Left lobe of liver (tissue), 2 donors: ENCODE measurements around the gene SLC2A5. TPM values are rescaled to one million over a fixed set of nuclear protein-coding genes. Genes with fewer than 3 reads are reported as not detected.
"Not testable (repeated sequence)": the region's sequence is repeated elsewhere in the genome, so short reads cannot be mapped to it uniquely, and the experiment has no call there.

Experiments used
- ATAC-seq: fragments of 200-7000 bp; cut with Tn5 transposase; one replicate; pipeline ENCODE4 v1.9.1; 2020; ENCODE audit warnings: mild to moderate bottlenecking, moderate library complexity
- DNase-seq: peaks from one replicate; pipeline ENCODE4 v3.0.0-alpha.2; 2020; ENCODE audit warnings: low spot score
- total RNA-seq: library from RNA; stranded (reverse); gene quantifications from one replicate; pipeline ENCODE4 v1.2.1, GENCODE V29; 2021
- donor health status: DM: no; HTN: no; CAD: no; lungs with moderate emphysema.
- donor health status: DM: no; HTN: yes; CAD: no.

The SLC2A5 gene
- total RNA-seq, 1 donor from 2014 or later: 0.35 TPM

DNA sequence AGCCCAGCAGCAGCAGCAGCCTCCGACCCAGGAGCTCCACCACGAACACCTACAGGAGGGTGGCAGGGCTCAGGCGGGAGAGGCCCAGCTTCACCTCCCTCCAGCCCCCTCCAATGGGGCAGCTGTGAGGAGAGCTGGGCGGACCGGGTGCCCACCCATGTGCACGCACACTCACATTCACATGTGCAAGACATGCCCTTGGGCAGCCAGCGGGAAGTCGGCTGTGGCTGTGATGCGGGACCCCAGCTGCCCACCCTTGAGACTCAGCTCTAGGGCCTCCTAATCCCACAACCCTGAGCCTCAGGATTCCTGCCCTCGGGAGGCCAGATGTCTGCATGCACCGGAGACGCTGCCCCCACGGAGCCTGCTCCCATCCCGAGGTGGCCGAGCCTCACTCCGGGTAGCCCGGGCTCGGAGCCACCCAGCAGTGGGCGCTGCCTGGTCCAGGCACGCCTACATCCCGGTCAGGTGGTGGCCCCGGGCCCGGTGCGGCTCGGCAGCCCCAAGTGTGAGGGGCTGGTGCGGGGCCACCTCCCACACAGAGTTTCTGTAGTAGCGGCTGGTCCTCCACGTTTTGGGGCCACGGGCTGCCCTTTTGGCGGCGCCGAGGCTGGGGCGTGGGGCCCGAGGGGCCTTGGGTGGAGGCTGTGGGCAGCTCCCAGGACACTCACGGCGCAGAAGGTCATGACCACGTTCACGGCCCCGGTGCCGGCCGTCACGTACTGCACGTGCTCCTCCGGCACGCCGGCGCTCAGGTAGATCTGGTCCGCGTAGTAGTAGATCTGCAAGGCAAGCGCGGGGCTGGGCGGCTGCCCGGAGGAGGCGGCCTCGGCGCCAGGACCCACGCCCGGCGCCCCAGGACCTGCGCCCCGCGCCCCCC is 30.3 kb downstream of the SLC2A5 start:
- ATAC-seq (peak; percentile 13), DNase-seq (no peak)

DNA sequence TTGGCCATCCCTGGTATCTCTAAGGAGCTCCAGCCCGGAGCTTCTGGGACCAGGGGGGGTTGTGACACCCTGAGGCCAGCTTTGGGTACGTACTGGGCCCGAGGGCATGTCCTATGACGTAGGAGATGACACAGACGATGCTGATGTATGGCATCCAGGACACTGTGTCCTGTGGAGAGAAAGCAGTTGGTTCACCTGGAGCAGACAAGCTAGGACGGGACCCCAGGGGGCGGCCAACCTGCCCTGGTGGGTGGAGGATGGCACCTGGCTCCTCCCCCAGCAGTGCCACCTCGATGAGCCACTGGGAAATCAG is 31.1 kb downstream of the SLC2A5 start:
- DNase-seq (no peak), ATAC-seq (no peak)

- no peak for ATAC-seq
These were observed 31.7 kb downstream of the SLC2A5 start for GRCh38 chr1:9037476-9038337.

GRCh38 chr1:9035226-9035625 is 34.2 kb downstream of the SLC2A5 start:
- DNase-seq: no peak
- ATAC-seq: no peak

More at GRCh38 chr1:9037476-9038337, 31.7 kb downstream of the SLC2A5 start:
- no peak for DNase-seq

DNA sequence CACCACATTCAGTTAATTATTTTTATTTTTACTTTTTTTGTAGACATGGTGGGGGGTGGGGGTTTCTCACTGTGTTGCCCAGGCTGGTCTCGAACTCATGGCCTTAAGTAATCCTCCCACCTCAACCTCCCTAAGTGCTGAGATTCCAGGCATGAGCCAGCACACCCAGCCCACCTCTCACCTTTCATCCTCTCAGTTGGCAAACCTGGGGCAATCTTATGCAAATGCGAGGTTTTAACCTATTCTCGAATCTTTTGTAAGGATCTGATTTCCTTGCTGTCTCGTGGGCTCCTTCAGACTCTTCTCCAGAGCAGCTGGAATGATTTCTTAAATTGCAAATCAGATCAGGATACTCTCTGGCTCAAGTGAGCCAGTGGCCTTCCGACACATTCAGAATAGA is 36.1 kb downstream of the SLC2A5 start:
- DNase-seq: no peak
- ATAC-seq: no peak

DNA sequence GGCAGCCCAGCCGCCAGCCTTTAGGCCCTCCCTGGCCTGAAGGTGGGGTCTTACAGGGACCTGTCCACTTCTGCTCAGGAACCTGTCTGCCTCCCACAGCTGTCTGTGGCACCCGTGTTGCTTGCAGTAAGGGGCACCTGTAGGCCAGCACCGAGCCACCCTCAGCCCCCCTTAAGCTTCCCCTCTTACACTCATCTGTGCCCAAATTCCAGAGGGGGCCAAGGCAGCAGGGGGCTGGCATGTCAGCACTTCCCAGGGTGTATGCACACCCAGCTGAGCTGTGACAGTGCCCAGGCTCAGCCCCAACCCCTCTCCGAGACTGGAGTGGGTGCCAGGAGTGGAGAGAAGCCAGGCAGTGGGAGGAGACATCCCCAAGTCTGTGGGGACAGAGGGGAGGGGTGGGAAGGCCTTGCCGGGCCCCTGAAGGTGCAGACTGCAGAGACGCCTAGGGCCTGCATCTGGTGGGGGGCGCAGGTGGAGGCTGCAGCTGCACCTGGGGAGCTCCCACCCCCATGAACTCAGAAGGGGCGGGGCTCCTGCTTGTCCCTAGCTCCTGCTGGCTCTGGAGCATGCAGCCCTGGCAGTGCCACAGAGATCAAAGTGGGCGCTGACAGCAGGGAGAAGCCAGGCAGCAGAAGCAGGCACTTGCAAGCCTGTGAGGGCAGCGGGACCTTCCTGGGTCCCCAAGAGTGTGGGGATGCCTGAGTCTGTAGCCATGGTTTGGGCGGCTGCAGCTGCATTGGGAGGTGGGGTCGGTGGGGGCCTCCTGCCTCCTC is 37.8 kb downstream of the SLC2A5 start:
- ATAC-seq (no peak), DNase-seq (no peak)

- DNase-seq, ATAC-seq: not testable (repeated sequence)
These were observed 38.4 kb downstream of the SLC2A5 start for GRCh38 chr1:9031077-9031476.

- ATAC-seq (no peak), DNase-seq (no peak)
These were observed 40.3 kb downstream of the SLC2A5 start for GRCh38 chr1:9028921-9029705.

GRCh38 chr1:9027307-9027706 is 42.1 kb downstream of the SLC2A5 start:
- no peak for ATAC-seq
- no peak for DNase-seq

- no peak for DNase-seq
- no peak for ATAC-seq
These were observed 44.0 kb downstream of the SLC2A5 start for GRCh38 chr1:9025449-9025848.

DNA sequence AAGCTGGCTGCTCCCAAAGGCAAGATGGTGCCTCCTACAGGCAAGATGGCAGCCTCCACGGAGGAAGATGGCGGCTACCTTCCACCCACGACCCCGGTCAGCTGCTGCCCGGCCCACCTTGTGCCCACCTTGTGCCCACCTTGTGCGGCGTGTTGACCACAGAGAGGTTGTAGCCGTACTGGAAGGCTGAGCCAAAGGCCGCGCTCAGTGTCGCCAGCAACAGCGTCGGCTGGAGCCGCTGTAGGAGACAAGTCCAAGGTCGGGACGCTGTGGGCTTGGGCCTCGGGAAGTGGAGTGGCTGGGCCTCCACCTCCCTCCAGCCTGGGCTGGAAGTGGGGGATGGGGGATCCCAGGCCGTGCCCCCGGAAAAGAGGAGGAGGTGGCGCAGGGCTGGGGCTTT is 44.6 kb downstream of the SLC2A5 start:
- DNase-seq (no peak), ATAC-seq (no peak)

DNA sequence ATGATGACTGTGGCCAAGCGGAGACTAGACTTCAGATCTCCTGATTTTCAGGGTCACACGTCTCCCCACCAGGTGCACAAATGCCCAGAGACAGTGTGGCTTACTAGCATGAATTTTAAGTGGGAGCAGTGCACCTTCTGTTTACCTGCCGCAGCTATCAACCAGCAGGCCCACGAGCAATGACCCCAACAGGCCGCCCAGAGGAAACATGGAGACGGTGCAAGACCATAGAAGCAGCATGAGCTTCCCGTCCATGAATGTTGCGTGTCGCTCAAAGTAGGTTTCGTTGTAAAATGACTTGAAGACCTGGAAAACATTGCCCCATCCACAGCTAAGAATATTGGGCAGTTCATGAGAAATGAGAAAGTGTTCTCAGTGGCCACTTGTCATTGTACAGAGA is 46.7 kb downstream of the SLC2A5 start:
- ATAC-seq (no peak), DNase-seq (no peak)

DNA sequence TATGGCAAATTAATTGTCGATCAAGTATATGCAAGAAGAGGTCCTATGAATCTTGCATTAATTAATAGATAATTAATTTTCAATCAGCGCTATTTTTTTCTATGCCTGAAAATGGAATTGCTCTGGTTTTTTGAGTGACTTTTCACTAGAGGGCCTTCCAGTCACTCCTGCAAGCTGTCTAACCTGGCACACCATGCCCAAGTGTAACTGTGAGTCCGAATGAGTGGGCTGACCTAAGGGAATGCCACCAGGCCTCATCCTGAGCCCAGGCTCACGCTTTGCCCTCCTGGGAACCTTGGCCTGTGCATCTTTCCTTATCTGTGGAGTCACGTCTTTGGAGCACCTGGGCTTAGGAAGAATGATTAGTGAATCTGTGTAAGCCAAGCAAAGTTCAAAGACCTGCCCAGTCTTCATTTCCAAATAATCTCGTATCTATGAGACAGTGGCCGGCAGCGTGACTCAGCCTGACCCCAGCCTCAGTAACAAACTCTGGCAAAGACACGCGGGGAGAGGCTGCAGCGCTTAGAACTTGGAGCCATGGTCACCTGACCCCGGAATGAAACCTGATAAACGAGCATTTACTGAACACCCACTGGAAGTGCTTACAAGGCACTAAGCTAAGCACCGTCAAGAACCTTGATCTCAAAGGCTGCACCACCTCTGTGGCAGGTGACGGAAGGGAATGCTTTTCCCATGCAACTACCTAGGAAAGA is 47.3 kb downstream of the SLC2A5 start:
- peak; percentile 62 for ATAC-seq
- DNase-seq: not testable (repeated sequence)

- no peak for DNase-seq
- ATAC-seq: no peak
These were observed 49.1 kb downstream of the SLC2A5 start for GRCh38 chr1:9020305-9020704.

GRCh38 chr1:9019896-9020295 is 49.5 kb downstream of the SLC2A5 start:
- no peak for ATAC-seq

GRCh38 chr1:9018333-9018732 is 51.1 kb downstream of the SLC2A5 start:
- ATAC-seq: no peak
- no peak for DNase-seq

More at GRCh38 chr1:9019896-9020295, 49.5 kb downstream of the SLC2A5 start:
- no peak for DNase-seq

- DNase-seq (no peak), ATAC-seq (no peak)
These were observed 53.0 kb downstream of the SLC2A5 start for GRCh38 chr1:9016455-9016854.

GRCh38 chr1:9014475-9015375 is 54.7 kb downstream of the SLC2A5 start:
- DNase-seq (no peak), ATAC-seq (no peak)

- no peak for DNase-seq
- ATAC-seq: no peak
These were observed 55.6 kb downstream of the SLC2A5 start for GRCh38 chr1:9013819-9014218.
